Adipose tissue (tissue), 3 donors: ENCODE data around the gene PTPRE. TPM values are rescaled to one million over a fixed set of nuclear protein-coding genes. Genes with fewer than 3 reads are reported as not detected.

Experiments used
- H3K27ac ChIP-seq: one replicate; pipeline ENCODE4 v1.5.1; 2013; ENCODE audit warnings: low read depth, low read length
- WGBS, 3 donors: extraction: QIAGEN DNeasy Blood & Tissue Kit; methylation state at CpG; one replicate each; pipeline ENCODE4 v1.1.7; 2013; 5-methylcytosine and 5-hydroxymethylcytosine counted together
- polyA plus RNA-seq, 3 donors: library from polyadenylated mRNA; stranded (reverse); fragments of 200-250 nt; gene quantifications; one replicate each; pipeline ENCODE4 v1.2.3, GENCODE V29; 2013
- donor health status: healthy with polysubstance abuse.
- donor health status: Bipolar disorder and iron deficiency.
- donor health status: healthy.

Gene PTPRE
- polyA plus RNA-seq, 3 donors, result 1.4 to 16.9 (median 10.8) TPM

DNA sequence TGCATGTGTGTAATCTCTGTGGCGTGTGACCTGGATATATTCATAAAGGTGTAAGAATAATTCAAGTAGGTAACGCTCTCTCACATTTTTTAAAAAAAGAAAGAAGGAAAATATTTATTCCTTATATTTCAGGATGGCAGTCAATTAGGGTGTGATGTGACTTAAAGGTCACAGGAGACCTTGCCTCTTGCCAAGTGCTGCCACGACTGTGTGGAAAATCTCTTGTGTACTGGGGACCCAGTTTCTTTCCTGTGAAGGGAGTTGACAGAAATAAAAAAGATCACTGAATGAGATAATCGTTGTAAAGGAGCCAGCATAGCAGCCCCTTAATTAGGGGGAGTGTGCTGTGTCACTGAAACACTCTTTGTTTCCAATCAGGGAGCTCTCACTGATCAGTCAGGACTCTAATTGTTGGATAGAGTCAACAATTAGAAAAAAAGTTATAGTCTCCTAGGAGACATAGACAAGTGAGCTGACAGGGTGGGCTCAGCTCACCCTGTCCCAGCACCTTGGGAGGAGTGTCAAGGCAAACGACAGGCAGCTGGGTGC, 31.1 kb downstream of the PTPRE start:
- H3K27ac ChIP-seq, result no peak overlapping the region
- 40 to 70% (median 69%) methylated on average over 5 of the region's 5 CpGs for WGBS, 3 donors

DNA sequence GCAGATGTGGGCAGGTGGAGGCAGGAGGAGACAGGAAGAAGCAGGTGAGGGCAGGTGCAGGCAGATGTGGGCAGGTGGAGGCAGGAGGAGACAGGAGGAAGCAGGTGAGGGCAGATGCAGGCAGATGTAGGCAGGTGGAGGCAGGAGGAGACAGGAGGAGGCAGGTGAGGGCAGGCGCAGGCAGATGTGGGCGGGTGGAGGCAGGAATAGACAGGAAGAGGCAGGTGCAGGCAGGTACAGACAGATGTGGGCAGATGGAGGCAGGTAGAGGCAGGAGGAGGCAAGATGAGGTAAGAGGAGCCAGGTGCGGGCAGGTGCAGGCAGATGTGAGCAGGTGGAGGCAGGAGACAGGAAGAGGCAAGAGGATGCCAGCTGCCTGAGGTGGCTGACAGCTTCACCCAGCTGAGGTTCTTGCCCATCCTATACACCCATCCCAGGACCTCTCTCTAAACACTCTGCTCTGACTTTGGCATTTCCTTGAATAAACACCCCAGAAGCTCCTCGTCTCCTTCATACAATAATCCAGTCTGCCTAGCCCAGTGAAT, 33.0 kb downstream of the PTPRE start:
- H3K27ac ChIP-seq, result no peak overlapping the region
- 67 to 91% (median 82%) methylated on average over 4 of the region's 4 CpGs for WGBS, 3 donors

DNA sequence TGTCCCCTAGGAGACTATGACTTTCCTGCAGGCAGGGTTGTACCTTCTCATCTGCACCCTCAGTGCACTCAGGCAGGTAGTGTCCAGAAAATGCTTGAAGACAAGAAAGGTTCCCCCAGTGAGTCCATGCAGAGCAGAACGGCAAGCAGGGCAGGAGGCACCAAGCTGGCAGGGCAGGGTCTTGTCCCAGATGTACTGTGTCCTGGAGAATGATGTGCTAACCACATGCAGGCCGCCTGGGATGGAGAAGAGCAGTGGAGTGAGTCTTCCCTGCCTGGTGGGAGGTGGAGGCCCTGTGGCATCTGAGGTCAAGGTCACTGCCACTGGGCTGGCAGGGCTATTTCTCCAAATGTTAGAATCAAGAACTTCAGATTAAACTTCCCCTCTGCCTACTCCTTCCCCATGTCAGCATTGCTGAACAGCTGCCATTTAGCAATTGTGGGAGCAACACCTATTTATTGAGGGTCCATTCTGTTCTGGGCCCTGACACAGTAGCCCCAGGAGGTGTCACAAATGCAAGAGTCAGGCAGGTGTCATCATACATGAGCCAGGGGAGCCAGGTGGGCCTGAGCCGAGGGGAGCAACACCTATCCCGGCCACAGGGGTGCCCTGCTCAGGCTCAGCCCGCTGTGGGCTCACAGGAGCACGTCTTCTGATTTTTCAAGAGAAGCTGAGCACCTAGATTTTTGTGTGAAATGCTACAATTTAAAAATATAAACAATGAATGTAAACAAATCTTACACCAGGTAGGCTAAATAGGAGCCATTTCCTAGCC, 34.1 kb downstream of the PTPRE start:
- 80 to 95% (median 86%) methylated on average over 6 of the region's 6 CpGs for WGBS, 3 donors
- H3K27ac ChIP-seq, result no peak overlapping the region

DNA sequence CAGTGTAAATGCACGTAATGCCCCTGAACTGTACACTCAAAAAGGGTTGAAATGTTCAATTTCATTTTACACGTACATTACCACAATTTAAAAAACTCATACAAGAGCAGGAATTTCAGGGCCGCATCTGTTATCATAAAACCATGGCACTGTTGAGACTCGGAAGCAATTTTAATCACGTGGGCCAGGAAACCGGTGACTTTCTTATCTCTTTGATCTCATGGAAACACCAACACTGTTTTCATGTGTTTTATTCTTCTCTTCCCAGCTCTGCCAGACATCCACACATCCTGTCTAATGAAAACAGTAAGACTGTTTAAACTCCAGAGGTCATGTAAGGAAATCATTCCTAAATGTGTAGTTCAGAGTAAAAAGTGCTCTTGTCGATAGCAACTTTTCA, 35.9 kb downstream of the PTPRE start:
- no peak overlapping the region for H3K27ac ChIP-seq
- WGBS, 3 donors, result 44 to 49% (median 47%) methylated on average over 7 of the region's 7 CpGs

DNA sequence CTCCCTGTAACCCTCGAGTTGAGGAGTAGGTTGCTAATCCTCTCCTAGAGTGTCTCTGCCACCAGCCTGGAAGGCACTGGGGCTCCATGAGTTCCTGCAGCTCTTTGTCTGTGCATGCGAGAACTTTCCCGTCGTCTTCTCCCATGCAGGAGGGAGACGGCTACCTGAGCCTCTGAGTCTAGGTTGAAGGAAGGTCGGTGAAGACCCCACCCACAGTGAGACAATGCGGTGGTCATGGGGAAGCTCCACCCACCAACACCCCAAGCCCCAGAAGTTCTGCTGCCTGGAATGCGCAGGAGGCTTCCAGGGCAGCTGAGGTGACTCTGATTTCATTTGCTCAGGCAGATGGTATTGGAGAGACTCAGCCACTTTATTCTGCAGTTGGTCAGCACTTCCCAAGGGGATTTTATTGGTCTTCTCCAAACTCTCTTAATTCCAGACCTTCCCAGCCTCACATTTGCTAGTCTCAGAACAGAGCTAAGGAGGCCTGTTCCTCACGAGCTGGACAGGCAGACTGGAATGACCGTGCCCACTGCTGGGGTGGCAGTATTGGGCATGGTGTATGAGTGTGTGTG, 36.5 kb downstream of the PTPRE start:
- H3K27ac ChIP-seq, result no peak overlapping the region
- 68 to 86% (median 85%) methylated on average over 10 of the region's 10 CpGs for WGBS, 3 donors

DNA sequence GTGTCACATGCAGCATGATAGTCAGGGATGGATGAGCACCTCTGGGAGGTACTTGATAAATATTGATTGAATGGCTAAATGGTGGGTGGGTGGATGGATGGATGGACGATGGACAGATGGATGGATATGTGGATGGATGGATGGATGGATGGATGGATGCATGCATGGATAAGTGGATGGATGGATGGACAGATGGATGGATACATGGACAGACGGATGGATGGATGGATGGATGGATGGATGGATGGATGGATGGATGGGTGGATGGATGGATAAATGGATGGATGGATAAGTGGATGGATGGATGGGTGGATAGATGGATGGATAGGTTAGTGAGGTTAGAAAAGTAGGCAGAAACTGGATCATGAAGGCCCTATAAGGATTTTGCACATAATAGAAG, 37.4 kb downstream of the PTPRE start:
- 82 to 97% (median 94%) methylated on average over 2 of the region's 2 CpGs for WGBS, 3 donors
- H3K27ac ChIP-seq, result no peak overlapping the region

DNA sequence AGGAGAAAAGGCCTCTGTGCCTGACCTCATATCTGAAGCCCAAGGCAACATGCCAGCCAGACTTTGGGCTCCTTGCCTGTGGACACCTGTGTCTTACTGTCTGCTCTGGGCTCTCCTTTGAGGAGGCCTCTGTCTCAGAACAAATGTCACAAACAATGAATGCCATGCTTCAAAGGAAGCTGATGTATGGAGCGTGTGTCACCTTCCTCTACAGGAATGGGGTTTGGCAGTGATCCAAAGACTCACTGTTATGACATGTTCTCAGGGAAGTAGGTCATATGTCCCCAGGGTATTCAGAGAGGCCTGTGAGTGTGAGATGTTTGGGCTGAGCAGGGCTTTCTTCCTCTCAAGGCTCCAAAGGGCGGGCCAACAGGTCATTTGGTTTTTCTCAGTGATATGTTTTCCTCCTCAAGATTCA, 38.4 kb downstream of the PTPRE start:
- no peak overlapping the region for H3K27ac ChIP-seq

DNA sequence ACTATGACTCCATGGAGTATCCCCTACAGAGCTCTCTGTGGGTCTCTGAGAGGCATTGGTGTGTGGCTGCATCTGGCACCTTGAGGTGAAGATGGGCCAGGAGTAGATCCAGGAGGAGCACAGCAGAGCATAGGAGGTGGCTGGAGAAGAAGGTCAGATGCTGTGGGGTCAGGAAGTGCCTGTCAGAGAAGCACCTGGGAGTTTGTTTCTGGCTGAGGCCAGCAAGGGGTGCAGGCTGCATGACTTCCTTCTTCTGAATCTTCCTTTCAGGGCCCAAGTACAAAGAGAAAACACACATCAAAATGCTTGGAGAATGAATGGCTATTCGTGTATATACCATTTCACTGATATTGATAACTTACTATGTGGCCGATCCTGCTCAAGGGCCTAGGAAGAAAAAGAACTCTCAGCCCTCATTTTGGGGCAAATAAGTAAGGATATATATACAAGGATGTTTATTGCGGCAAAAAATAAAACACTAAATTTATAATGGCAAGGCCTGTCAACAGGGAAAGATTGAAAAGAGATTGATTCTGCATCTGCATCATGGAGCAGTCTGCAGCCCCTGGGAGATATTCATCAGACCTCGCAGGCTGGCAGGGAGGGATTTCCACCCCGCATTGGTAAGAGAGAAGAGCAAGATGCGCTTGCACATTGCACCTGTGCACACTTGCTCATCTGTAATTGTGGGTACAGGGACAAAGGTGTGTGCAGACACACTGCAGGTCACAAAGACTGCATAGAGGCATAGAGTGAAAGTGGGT, 39.2 kb downstream of the PTPRE start:
- no peak overlapping the region for H3K27ac ChIP-seq
- 81 to 87% (median 83%) methylated on average over 6 of the region's 6 CpGs for WGBS, 3 donors

More for the DNA sequence above, 38.4 kb downstream of the PTPRE start:
- WGBS, 3 donors, result 42 to 76% (median 54%) methylated on average over 2 of the region's 2 CpGs

DNA sequence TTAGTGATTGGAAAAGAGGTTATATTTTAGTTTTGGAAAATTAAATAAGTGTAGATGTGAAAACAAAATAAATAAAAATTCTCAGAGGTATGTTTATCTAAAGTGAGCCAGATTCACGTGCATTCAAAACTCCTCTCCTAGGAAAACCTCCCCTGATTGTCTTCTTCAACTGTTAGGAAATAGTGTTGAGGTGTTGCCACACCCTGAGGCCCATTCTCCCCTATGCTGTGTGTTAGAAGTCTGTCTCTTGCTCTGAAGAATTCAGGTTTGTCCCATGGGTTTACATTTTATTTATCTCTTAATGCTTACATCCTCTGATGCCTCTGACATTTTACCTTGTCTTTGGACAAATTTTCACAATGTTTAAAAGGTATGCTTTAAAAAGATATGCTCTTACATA, 40.3 kb downstream of the PTPRE start:
- WGBS, 3 donors, result 53 to 56% (median 55%) methylated on average over 1 of the region's 1 CpG
- no peak overlapping the region for H3K27ac ChIP-seq

DNA sequence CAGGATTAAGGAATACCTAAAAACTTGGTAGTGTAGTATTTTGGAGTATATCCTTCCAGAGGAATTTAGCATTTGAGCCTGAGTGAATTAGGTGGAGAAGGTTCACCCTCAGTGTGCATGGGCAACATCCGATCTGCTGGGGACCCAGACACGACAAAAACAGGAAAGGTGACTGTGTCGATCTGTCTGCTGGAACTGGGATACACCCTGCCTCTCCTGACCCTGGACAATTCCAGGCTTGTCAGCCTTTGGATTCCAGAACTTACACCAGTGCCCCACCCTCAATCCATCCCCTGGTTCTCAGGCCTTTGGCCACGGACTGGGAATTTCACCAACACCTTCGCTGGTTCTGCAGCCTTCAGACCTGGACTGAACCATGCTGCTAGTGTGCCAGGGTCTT, 41.9 kb downstream of the PTPRE start:
- WGBS, 3 donors, result 69 to 89% (median 73%) methylated on average over 5 of the region's 5 CpGs
- no peak overlapping the region for H3K27ac ChIP-seq

DNA sequence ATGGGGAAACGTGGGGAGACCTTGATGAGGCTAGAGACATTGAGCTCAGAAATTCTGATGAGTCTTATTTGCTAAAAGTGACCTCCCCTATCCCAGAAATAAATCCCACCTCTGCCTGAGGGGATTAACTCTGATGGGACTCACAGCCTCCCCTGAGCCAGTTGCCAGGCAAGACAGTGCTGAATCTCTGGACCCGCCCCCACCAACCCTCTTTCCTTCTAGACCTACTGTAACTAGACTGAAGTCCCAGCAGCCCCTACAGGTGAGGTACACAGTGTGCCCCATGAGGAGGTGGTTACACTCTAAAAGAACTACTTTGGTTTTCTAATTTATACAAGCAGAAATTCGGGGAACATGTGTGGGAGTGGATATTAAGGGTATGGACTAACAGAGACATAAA, 42.9 kb downstream of the PTPRE start:
- WGBS, 3 donors, result 69 to 92% (median 91%) methylated on average over 3 of the region's 3 CpGs
- no peak overlapping the region for H3K27ac ChIP-seq

DNA sequence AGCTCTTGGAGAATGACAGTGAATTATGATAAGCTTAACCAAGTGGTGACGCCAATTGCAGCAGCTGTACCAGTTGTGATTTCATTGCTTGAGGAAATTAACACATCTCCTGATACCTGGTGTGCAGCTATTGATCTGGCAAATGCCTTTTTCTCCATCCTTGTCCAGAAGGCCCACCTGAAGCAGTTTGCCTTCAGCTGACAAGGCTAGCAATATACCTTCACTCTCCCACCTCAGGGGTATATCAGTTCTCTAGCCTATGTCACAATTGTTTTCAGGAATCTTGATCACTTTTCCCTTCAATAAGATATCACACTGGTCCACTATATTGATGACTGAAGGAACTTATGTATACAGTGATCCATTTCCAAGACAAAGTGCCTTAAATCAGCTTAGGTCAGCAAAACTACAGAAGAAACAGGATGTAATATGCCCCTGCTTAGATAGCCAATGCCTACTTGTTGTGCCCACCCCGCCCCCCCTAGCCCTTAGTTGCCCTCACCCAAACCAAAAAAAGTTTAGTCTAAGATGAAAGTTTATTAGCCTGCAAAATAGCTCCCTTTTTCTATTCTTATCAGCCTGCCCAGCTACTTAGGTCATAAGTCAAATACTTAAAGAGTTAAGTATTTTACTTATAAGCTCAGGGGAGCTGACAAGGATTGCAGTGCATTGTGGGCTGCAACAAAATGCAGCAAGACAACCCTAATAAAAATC, 45.1 kb downstream of the PTPRE start:
- H3K27ac ChIP-seq, result no peak overlapping the region
- 43 to 88% (median 86%) methylated on average over 2 of the region's 2 CpGs for whole genome bisulfite sequencing, 3 donors

DNA sequence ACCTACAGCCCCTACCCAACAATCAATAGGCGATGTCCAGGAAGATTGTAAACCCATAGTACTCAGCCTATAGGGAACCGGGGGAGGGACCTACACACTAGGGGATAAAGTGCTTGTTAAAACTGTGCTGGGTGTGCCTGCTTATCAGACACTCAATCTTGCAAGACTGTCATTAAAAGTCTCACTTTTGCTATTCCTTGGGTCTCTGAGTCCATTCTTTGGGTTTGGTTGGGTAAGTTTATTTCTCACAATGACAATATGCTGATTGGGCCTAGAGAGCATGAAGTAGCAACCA, 45.6 kb downstream of the PTPRE start:
- no peak overlapping the region for H3K27ac ChIP-seq
- WGBS, 3 donors, result 65 to 97% (median 75%) methylated on average over 2 of the region's 2 CpGs

DNA sequence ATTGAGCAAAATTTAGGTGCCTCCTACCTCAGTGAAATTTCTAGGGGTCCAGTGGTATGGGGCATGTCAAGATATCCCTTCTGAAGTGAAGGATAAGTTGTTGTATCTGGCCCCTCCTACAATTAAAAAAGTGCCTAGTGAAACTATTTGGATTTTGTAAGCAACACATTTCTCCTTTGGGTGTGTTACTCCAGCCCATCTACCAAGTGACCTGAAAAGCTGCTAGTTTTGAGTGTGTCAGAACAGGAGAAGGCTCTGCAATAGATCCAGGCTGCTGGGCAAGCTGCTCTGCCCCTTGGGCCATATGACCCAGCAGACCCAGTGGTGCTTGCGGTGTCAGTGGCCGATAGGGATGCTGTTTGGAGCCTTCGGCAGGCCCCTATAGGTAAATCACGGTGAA, 46.0 kb downstream of the PTPRE start:
- 84 to 97% (median 94%) methylated on average over 4 of the region's 4 CpGs for WGBS, 3 donors
- no peak overlapping the region for H3K27ac ChIP-seq

DNA sequence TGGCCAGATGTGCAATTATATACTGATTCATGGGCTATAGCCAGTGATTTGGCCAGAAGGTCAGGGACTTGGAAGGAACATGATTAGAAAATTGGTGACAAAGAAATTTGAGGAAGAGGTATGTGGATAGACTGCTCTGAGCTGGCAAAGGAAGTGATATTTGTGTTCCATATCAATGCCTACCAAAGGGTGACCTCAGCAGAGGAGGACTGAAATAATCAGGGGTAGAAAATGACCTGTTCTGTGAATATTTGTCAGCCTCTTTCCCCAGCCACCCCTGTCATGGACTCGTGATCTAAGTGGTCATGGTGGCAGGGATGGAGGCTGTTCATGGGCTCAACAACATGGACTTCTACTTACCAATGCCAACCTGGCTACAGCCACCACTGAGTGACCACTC, 47.0 kb downstream of the PTPRE start:
- 47 to 96% (median 93%) methylated on average over 1 of the region's 1 CpG for WGBS, 3 donors
- no peak overlapping the region for H3K27ac ChIP-seq

DNA sequence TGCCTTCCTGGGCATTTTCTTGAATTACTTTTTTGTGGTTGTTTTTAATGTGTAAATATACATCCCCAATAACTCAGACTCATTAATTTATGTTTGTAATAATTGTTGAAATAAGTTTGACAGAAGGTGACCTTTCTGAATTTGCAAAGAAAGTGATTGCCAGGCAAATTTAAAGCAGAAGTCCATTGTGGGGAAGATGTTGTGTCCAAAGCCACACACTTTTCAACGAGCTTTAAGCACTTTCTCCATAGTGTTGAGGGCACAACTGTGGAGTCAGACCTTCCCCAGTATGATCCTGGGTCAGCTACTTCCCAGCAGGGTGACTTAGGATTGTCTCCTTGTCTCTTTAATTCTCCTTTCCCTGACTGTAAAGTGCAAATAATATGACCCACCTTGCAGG, 52.5 kb downstream of the PTPRE start:
- no peak overlapping the region for H3K27ac ChIP-seq
- 47 to 52% (median 48%) methylated on average over 1 of the region's 1 CpG for WGBS, 3 donors

DNA sequence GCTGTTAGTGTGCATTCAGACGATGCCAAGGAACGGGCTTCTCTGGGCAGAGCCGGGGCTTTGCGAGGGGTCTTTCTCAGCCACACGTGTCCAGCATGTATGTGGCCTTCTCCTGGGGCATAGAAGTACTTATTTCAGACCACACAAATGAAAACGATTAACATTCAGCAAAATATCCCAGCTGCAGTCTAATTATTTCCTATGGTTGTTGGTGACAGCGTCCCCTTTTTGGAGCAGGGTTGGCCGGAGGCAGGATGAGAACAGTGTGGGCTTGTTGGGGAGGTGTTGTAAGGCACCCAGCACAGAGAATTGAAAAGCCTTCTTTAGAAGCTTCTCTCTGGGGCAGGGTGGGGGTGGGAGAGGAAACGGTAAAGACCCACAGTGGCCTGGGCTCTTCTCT, 54.2 kb downstream of the PTPRE start:
- WGBS, 3 donors, result 71 to 78% (median 73%) methylated on average over 9 of the region's 9 CpGs
- H3K27ac ChIP-seq, result no peak overlapping the region

DNA sequence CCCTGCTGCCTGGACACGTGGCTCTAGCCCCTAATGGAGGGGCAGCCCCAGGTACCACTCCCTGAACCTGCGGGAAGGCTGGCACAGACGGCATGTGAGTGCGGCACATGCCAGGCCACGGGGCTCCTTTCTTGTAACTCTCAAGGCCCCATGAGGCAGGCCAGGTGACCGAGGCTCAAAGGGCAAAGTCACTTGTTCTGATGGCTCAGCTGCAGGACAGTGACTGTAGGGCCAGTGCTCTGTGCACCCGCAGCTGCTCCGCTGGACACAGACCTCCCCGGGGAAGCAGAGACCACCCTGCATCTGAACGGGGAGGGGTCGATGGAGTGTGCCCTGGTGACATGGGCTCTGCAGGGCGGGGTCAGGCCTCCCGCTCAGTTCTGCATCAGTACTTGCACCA, 55.3 kb downstream of the PTPRE start:
- H3K27ac ChIP-seq, result no peak overlapping the region
- 73 to 93% (median 85%) methylated on average over 13 of the region's 13 CpGs for WGBS, 3 donors

DNA sequence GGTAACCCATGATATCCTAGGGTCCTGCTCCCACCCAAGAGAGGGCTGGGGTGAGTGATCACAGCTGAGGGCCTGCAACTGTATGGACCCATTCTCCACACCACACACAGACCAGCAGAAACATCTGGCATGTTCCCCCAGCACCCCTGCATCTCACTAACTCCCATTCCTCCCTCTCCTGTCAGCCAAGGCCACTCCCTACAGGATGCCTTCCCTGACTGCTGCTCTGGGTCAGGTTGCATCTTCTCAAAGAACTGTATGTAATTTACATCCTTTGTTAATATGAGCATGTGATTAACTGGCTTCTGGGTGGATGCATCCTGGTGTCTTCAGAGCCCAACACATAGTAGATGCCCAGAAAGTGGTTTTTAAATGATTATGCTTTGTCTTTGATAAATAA, 56.2 kb downstream of the PTPRE start:
- H3K27ac ChIP-seq, result no peak overlapping the region
